GM19463 (cell line): ENCODE data around the gene TSPAN18.
A peak's percentile ranks its signal among the peaks of the same experiment; 100 is the strongest.

ENCODE experiments used
- ATAC-seq: cut with Tn5 transposase; IDR thresholded peaks from one replicate; pipeline ENCODE4 v1.9.1; 2021; ENCODE audit warnings: mild to moderate bottlenecking, moderate library complexity; ENCODE audit not compliant: unreplicated experiment

TSPAN18 gene

GRCh38 chr11:44912270-44912987, 185.7 kb downstream of the TSPAN18 start:
- no peak for ATAC-seq

- ATAC-seq = no peak
Measured at GRCh38 chr11:44913502-44913901, 186.7 kb downstream of the TSPAN18 start.

DNA sequence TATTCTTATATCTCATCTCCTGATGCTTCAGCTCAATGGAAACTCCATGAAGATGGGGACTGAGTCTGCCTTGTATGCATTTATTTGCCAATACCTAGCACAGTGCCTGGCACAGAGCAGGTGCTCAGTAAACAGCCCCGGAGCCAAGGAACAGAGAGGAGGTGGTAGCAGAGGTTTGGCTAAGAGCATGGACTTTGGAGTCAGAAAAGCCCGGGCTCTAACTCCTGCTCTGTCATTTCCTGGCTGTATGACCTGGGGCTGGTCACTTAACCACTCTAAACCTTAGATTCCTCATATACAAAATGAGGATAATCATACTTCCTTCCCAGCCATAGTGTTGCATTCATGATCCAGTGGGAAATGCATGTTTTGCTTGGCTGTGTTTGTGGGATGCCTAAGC, 187.3 kb downstream of the TSPAN18 start:
- ATAC-seq = no peak

GRCh38 chr11:44915004-44915403, 188.2 kb downstream of the TSPAN18 start:
- ATAC-seq = no peak

DNA sequence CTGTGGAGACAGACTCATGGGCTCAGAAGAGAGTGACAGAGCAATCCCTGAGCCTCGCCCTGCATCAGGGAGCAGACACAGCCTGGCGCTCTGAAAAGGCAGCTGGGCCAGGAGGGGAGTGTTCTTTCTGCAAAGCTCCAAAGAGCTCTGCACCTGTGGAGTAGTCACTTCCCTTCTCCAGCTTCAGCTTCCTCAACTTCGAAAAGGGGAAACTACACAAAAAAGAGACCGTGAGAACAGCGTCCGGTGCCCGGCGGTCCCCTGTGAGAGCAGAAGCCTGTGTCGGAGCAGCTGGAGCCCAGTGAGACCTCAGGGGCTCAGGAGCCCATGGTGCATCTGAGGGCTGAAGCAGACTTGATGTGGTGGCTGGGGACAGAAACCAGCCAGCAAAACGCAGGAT, 188.9 kb downstream of the TSPAN18 start:
- ATAC-seq = no peak

GRCh38 chr11:44916331-44916730, 189.6 kb downstream of the TSPAN18 start:
- no peak for ATAC-seq

DNA sequence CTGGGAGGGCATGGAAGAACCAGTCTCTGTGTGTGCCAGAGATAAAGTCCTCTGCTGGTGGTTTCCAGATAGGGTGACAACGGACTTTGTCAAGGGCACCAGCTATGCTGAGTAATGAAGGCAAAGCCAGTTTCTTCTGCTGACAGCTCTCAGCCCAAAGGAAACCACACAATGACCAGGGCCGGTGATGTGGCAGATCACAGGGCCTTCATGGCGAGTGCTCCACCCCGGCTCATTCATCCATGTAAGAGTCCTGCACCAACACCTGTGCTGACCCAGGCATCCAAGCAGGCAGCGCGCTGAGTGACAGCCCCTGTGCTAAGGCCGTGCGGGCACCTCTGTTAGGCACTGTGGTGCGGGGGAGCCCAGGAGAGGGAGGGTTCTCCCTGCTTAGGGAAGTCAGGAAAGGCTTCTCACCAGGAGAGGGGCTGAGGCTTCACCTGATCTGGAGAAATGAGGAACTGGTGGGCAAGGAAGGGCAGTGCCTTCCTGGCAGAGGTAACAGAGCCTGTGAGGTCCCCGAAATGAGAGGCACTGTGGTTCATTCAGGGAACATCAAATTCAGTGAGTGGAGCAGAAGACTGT, 190.1 kb downstream of the TSPAN18 start:
- ATAC-seq = peak; percentile 52

DNA sequence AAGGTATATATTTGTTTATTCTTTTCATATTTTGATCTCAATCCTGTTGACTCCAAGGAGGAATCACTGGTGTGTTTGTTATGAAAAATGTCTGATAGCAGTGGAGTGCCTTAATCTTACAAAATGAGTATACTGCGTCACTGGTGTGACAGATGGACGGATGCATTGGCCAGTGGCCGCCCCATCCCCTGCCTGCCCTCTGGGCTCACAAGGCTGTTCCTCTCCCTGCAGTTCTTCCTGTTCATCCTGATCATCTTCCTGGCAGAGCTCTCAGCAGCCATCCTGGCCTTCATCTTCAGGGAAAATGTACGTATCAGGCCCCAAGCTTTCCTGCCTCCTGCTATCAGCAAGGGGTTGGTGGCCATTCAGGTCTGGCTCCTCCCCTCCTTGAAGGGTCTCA, 191.0 kb downstream of the TSPAN18 start:
- ATAC-seq = no peak

- ATAC-seq = no peak
Measured at GRCh38 chr11:44920451-44920850, 193.7 kb downstream of the TSPAN18 start.

- ATAC-seq = no peak
Measured at GRCh38 chr11:44923115-44923514, 196.4 kb downstream of the TSPAN18 start.

- ATAC-seq = no peak
Measured at GRCh38 chr11:44923806-44924205, 197.0 kb downstream of the TSPAN18 start.

DNA sequence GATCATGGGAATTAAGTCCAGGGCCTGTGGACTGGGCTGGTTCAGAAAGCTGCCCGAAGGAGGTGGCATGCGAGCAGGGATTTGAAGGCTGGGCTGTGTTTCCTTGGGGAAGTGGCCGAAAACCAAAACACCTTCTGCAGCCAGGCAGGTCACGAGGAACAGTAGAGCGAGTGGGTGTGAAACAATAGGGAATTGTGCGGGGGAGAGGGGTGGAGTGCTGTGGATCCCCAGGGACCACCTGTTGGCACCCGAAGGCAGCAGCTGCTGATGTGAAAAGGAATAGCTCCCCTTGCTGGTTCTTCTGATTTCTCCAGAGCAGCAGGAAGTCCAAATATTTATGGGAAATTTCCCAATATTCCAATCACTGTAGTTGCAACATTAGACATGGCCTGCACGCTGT, 199.3 kb downstream of the TSPAN18 start:
- no peak for ATAC-seq

DNA sequence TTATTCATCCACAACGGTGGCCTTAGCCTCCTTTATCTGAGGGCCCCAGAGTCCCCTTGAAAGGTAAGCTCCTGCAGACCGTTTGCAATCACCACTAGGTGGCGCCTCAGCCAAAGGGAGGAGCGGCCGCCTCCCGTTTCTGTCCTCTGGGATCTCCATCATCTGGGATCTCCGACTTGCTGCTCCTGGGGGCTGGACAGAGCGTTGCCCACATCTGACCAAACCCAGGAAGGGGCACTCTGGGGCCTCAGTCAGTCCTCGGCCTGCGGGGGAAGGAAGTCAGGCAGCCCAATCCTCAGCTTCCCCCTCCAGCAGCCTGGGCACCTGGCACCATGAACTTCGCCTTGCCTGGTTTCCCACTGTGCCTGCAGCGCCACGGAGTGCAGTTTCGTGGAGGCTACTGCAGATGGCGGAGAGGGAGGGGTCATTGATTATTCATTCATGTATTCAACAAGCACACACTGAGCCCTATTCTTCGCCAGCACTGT, 200.5 kb downstream of the TSPAN18 start:
- ATAC-seq = no peak

GRCh38 chr11:44928144-44928543, 201.4 kb downstream of the TSPAN18 start:
- no peak for ATAC-seq

DNA sequence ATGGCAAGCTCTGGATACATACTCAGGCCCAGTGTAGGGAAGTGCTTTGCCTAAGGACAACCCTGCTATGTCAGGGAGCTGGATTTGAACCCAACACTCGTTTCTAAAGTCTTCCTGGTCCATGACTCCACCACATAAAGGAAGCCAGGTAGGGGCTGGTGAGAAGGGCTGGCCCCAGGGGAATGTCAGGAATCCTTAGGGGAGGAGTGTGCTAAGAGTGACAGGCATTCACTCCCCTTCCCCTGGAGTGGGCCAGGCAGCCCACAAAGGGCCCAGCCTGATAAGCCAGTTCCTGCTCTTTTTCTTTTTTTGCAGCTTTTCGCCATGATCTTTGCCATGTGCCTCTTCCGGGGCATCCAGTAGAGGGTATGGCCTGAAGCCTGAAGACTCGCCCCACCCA, 202.1 kb downstream of the TSPAN18 start:
- ATAC-seq = no peak

DNA sequence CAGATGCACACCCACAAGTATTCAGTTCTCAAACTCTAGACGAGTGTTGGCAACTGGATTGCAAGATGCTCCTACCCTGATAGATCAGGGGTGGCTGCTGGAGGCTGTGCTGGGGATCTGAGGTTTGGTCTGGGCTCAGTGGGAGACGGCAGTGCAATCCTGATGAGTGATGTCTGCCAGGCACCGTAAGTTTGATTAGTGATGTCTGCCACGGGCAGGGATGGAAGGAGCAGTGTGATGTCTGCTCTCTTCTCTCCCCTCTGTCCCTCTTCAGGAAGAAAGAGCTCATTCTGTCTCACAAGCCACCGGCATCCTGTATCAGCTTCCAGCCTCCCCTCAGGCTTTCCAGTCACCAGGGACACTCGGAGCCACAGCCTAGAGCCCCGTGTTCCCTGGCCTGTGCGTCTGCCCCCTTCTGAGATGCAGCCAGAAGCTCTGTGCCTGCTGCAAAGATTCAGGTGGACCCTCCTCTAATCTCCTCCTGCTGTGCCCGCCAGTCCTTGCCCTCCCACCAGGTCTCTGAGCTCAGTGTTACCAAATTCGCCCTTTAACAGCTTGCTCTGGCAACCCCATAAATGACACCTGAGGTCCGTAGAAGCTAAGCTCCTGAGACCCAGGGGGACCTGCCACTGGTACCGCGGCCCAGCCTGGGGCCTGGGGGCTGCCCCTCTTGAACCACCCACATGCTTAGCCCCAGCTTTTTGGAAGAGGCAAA, 204.0 kb downstream of the TSPAN18 start:
- ATAC-seq = no peak

- ATAC-seq = no peak
Measured at GRCh38 chr11:44931466-44931865, 204.7 kb downstream of the TSPAN18 start.

- ATAC-seq = no peak
Measured at GRCh38 chr11:44934110-44934509, 207.3 kb downstream of the TSPAN18 start.

DNA sequence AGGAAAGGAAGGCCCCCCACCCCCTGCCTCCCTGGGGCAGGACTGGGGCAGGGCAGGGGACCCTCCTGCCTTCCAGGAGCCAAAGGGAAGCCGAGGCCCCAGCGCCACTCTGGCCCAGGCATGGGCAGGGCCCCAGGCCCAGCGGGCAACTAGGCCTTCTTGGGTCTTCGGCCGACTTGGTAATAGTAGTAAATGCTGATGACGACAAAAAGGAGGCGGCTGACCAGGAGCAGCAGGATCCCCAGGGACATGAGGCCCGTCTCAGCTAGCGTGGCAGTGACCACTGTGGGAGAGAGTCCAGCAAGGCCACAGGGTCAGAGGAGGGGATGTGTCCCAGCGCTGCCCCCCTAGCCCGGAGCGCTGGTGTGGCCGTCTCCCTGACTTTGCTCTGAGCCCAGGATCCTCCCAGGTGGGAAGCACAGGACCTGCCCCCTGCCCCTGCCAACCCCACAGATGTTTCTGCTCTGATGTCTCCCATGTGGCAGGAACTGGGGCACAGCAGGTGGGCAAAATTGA, 208.0 kb downstream of the TSPAN18 start:
- no peak for ATAC-seq

- peak; percentile 71 for ATAC-seq
Measured at GRCh38 chr11:44936525-44936924, 209.8 kb downstream of the TSPAN18 start.

GRCh38 chr11:44936951-44937543, 210.3 kb downstream of the TSPAN18 start:
- ATAC-seq = no peak
